Stimulated activated CD4-positive, alpha-beta T cell treated with anti-CD3 and anti-CD28 coated beads, Interleukin-1b, Interleukin-23, amount 100 ng/mL, for 24 hours (primary cell): ENCODE results near the gene GAS2L1.

ENCODE experiments used
- DNase-seq, 4 experiments: peaks; one replicate each; pipeline ENCODE4 v3.0.0-alpha.2; 2020; ENCODE audit warnings: low read depth in 4 of 4, low spot score in 1 of 4

Gene GAS2L1

DNA sequence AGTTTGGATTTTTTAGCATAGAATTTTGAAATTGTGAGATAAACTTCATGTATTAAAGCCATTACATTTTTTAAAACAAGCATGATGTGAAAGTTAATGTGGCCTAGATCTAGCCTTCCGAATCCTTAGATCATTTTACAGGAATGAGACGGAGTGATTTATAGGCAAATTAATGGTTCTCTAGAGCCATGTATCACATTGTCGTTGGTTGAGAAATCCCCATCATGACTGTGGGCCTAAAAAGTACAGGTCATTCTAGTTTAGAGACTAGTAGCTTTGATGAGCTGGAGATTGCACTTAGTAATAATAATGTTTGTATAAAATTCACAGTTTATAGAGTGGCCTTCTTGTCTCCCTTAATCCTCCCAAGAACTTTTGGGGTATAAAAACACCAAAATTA, 31.3 kb upstream of the GAS2L1 start:
- no peak for DNase-seq

DNA sequence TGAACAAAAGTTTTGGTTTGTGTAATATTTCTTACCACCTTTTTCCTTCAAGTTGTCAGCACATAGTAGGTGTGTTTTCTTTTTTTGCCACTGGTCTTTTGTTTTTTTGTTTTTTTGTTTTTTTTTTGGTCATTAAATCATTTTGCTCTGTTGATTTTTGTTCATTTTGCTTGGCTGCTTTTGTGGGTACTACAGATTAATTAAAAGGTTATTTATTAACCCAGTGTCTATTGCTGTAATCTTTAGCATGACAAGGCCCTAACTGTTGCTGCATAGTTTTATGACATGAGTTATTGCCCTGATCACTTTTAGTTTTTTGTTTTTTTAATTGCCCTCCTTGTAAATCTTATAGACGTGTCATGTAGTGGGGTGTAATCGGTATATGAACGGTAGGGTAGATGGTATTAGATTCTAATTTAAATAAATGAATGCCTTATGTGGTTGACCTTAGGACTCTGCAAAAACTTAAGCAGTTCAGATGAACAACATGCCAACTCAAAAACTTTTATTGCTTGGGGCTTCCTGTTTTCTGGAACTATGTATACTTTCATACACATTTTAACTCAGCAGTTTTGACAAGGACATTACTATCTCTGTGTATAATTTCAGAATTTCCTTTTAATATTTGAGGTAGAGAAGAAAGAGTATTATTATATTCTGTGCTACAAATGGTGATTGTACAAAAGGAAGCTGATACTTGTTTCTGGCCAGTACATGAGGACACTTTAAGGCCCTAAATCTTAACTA, 30.5 kb upstream of the GAS2L1 start:
- DNase-seq: no peak

GRCh38 chr22:29277927-29278326, 28.5 kb upstream of the GAS2L1 start:
- no peak for DNase-seq

DNA sequence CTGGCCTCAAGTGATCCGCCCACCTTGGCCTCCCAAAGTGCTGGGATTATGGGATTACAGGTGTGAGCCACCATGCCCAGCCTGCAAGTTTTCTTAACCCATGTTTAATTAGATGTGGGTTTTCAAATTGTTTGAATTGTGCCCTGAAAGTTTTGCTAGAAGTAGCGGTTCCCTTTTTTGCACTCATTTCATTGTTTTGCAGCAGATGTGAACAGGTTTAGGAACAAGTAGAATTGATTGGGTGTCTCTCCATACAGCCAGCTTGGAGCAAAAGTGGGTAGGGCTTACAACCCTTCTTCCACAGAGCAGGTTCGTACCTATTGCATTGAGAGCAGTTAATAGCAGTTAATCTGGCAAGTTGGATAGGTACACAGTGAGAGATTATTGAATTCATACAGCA, 22.3 kb upstream of the GAS2L1 start:
- no peak for DNase-seq

- DNase-seq: no peak
Observed at GRCh38 chr22:29288837-29289236, 17.6 kb upstream of the GAS2L1 start.

- DNase-seq: no peak
Observed at GRCh38 chr22:29290061-29290460, 16.4 kb upstream of the GAS2L1 start.

- DNase-seq: no peak
Observed at GRCh38 chr22:29291215-29291614, 15.2 kb upstream of the GAS2L1 start.

DNA sequence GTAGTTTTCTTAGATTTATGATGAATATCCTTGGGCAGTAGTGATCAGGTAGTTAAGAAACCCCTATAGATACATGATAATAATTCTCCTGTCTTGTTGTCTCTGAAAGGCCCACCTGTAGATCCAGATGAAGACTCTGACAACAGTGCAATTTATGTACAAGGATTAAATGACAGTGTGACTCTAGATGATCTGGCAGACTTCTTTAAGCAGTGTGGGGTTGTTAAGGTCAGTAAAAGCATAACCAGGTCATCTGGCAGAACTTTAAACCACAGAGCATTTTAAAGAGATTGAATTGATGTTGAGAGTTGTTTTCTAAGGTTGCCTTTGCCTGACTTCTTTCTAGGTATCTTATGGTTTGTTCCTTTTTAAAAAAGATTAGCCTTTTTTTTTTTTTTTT, 14.1 kb upstream of the GAS2L1 start:
- DNase-seq: no peak

DNA sequence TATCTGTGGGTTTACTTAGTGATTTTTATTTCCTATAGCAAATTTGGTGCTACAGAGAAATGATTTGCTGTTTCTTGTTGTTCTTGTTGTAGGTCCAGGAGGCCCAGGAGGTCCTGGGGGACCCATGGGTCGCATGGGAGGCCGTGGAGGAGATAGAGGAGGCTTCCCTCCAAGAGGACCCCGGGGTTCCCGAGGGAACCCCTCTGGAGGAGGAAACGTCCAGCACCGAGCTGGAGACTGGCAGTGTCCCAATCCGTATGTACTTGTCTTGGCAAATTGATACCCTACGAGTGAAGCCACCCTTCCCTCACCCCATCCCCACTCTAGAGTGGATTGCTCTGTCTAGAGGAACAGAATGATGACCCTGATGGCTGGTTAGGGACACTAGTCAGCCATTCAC, 7.8 kb upstream of the GAS2L1 start:
- no peak for DNase-seq

- DNase-seq: no peak
Observed at GRCh38 chr22:29299136-29299900, 7.1 kb upstream of the GAS2L1 start.

DNA sequence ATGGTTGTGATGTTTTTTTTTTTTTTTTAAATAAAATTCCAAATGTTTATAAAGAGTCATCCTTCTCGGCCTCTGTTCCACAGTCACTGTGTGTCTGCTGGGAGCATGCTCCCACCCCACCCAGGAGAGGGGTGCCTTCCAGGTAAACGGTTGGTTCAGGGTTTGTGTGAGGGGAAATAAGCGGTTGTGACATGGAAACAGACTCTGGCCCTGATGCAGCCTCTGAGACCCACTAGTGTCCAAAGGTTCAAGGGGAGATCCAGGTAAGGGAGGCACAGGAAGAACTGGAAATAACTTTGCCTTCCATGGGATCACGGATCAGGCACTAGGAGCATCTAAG, 6.0 kb upstream of the GAS2L1 start:
- no peak for DNase-seq

DNA sequence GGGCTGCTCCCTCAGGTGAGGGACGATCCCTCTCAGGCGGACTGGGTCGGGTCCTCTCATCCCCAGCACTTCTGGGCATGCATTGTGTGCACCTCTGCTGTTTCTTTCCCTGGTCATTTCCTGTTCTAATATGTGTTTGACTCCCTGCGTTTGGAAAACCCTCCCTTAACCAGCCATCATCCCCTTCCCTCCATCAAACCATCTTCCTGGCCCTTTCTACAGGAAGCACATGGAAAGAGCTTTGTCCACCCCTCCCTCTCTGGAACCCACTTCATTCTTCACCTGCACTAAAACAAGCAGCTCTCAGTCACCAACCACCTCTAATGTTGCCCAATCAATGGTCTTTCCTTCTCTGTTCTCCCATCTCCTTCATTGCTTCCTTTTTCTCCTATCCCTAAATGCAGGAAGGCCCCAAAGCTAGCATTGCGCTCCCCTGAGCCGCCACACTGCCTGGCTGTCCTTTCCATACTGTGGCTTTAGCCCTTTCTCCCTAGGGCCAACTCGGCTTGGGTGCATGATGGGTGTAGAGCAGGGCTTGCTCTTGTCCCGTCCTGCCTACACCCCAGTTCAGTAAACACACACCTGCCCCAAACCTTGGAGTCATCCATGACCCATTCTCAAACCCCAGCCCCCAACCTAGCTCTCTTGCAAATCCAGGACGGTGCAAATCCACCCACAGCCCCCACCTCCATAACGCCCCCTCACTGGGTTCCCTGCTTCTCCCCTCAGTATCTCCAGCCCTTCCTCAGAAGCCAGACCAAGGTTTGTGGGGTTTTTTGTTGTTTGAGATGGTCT, 5.4 kb upstream of the GAS2L1 start:
- no peak for DNase-seq

- DNase-seq: no peak
Observed at GRCh38 chr22:29301716-29302401, 4.6 kb upstream of the GAS2L1 start.

DNA sequence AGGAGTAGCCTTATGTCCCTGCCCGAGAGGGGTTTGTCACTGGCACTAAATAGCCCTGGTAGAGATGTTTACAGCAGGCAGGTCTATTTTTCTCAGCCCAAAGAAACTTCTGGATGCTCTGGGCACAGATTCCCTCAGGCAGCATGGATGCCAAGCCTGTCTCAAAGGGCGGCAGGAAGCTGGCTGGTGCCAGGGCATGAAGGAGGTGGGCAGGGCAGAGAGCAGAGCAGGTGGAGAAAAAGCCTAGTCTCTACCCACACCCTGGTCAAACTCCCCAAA, 4.1 kb upstream of the GAS2L1 start:
- DNase-seq: no peak

DNA sequence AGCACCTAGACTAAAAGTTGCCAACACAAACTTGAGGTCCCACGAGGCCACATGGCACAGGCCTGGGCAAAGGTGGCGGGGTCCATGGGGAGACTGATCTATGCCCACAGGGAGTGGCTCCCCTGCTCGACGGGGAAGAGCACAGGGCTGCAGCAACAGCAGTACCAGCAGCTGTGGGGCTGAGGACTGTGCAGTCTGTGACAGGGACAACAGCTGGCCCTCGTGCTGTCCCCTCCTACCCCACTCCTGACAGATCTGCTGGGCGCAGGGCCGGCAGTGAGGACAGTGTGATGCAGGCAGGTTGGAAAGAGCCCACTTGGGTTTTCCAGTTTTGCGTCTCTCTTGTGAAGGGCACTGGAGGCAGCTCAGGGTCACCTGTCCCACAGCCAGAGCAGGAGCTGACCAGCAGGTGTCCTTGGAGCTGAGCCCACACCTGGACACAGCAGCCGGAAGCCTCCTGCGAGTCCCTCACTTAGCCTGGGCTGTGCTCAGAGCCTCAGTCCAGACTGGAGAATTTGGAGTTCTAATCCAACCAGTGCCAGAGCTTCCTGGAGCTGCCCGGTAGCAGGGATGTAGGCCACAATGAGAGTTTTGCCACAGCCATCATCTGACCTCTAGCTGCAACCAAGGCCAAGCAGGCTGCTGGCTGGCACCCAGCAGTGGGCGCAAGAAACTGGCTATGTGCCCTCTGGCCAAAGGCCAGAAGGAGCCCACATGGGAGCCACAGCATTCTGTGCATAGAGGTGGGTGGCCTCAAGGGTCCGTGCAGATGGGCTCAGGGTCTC, 3.6 kb upstream of the GAS2L1 start:
- DNase-seq: no peak

GRCh38 chr22:29305836-29306174, 645 bp upstream of the GAS2L1 start:
- DNase-seq: no peak

DNA sequence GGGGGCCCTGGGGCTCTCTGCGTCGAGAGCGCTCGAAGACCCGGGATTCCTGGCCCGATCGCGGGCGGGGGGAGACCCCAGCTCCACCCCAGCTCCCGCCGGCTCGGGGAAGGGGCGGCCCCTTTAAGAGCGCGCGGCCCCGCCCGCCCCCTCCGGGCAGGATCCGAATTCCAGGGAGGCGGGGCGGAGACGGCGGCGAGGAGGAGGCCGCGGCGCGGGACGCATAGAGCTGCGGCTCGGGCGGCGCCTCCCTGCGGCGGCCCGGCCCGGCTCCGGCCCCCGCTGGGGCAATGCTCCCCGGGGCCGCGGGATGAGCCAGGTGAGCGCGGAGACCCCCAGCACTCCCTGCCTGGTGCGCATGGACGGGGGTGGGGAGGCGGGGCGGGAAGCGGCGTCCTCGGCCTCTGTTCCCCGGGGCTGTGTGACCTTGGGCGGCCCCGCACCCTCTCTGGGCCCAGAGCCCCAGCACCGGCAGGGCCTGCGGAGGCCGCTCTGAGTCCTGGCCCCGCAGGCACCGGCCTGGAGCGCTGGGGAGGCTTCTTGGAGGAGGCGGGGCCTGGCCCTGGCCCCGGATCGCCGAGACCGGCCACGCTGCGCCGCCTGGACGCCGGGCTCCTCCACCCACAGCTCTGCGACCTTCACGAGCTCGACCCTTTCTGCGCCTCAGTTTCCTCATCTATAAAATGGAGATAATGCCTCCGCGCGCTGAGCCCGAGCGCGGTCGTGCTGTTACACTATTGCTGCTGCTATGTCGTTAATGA, 565 bp downstream of the GAS2L1 start:
- no peak for DNase-seq

- no peak for DNase-seq
Observed at GRCh38 chr22:29307596-29308147, 1.2 kb downstream of the GAS2L1 start.

DNA sequence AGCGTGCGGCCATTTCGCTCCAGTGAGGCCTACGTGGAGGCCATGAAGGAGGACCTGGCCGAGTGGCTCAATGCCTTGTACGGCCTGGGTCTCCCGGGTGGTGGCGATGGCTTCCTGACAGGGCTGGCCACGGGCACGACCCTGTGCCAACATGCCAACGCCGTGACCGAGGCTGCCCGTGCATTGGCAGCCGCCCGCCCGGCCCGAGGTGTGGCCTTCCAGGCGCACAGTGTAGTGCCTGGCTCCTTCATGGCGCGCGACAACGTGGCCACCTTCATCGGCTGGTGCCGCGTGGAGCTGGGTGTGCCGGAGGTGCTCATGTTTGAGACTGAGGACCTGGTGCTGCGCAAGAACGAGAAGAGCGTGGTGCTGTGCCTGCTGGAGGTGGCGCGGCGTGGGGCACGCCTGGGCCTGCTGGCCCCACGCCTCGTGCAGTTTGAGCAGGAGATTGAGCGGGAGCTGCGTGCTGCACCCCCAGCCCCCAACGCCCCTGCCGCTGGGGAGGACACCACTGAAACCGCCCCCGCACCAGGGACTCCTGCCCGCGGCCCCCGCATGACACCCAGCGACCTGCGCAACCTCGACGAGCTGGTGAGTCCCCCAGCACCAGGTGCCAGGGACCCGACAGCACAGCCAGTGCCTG, 1.8 kb downstream of the GAS2L1 start:
- DNase-seq: no peak
